Measurements from ENCODE around the gene TMEM94.
"Not testable (repeated sequence)": the region's sequence is repeated elsewhere in the genome, so short reads cannot be mapped to it uniquely, and the experiment has no call there.

The TMEM94 gene

GRCh38 chr17:75442168-75443103, 14.0 kb upstream of the TMEM94 start:
- H3K23ac ChIP-seq (ENCODE audit: low read depth, low read length, poor library complexity) = no peak overlapping the region
- no peaks in the 10 kb centered on the region for H3K36me3 ChIP-seq (replicated peaks in 1 of 2; ENCODE audit: control insufficient read depth in 2 of 2, insufficient read depth in 2 of 2, low read length in 2 of 2)
- no peaks in the 10 kb centered on the region for H3K79me1 ChIP-seq (ENCODE audit: low read depth, low read length)
- no peak overlapping the region for H3K4me2 ChIP-seq (ENCODE audit: insufficient read depth, low read length, poor library complexity, severe bottlenecking)
- H4K8ac ChIP-seq (ENCODE audit: low read depth, low read length) = no peak overlapping the region
- peaks cover 0 to 9% of the 10 kb centered on the region in 2 donors for H3K4me1 ChIP-seq (ENCODE audit: control insufficient read depth in 2 of 2, insufficient read depth in 1 of 2, low read depth in 1 of 2, low read length in 2 of 2)
- no peak overlapping the region for H2BK15ac ChIP-seq (ENCODE audit: low read length)
- no CpG with 5 or more reads among the region's 4 CpGs for WGBS, 2 donors (ENCODE audit: extremely low coverage in 2 of 2, insufficient read length in 2 of 2, insufficient replicate concordance in 1 of 2)
- H3K27ac ChIP-seq (replicated peaks; ENCODE audit: low read length) = no peak overlapping the region
- no peak overlapping the region for H2BK120ac ChIP-seq (ENCODE audit: low read depth, low read length)
- no peak overlapping the region for H3K18ac ChIP-seq (ENCODE audit: low read length)
- no peak overlapping the region for H2BK5ac ChIP-seq (ENCODE audit: low read length)
- no peaks in the 10 kb centered on the region for H3K27me3 ChIP-seq (ENCODE audit: control insufficient read depth in 3 of 3, insufficient read depth in 3 of 3, low read depth in 1 of 3, low read length in 3 of 3)
- H3K9me3 ChIP-seq (replicated peaks in 1 of 2; ENCODE audit: control insufficient read depth in 2 of 2, insufficient read depth in 1 of 2, low read depth in 1 of 2, low read length in 2 of 2) = no peaks in the 10 kb centered on the region
- no peak overlapping the region for H3K9ac ChIP-seq (ENCODE audit: low read depth, low read length, poor library complexity)
- no peak overlapping the region for H3K14ac ChIP-seq (ENCODE audit: low read length)
- H2AFZ ChIP-seq (ENCODE audit: low read length) = no peak overlapping the region
- no peak overlapping the region for H2AK5ac ChIP-seq (ENCODE audit: low read depth, low read length)
- no peak overlapping the region for H4K91ac ChIP-seq (ENCODE audit: low read depth, low read length, poor library complexity)
- H3K4me3 ChIP-seq (ENCODE audit: low read length in 2 of 2) = peak overlapping the region in 1 of 2 donors; percentile 62
- no peak overlapping the region for H3K4ac ChIP-seq (ENCODE audit: low read length)
- no peak for DNase-seq (ENCODE audit: low spot score)
- no peak overlapping the region for H2BK12ac ChIP-seq (ENCODE audit: low read length)

DNA sequence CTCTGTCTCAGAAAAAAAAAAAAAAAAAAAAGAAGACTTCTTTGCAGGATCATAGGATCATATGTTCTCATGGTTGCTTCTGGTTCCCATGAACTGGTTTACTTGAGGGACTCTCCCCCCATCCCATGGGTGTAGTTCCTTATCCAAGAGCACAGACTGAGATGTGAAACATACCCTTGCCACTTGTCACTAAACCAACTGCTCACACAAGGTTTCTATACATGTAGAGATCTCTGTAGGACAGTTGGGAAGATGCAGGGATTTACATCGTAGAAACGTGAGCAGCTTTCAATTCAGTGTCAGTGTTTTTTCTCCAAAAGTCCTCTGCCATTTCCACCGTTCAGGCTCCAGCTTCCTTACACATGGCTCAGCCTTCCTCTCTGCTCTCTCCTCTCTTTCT, 11.1 kb upstream of the TMEM94 start:
- Histone ChIP-seq H3K4me3 (ENCODE audit: low read length in 2 of 2) (no peak overlapping the region), H3K79me1 (ENCODE audit: low read depth, low read length) (no peaks in the 10 kb centered on the region), H3K27ac (replicated peaks; ENCODE audit: low read length) (no peak overlapping the region), H3K23ac (ENCODE audit: low read depth, low read length, poor library complexity) (no peak overlapping the region), H3K4ac (ENCODE audit: low read length) (no peak overlapping the region), H3K27me3 (ENCODE audit: control insufficient read depth in 3 of 3, insufficient read depth in 3 of 3, low read depth in 1 of 3, low read length in 3 of 3) (no peaks in the 10 kb centered on the region), H3K4me1 (ENCODE audit: control insufficient read depth in 2 of 2, insufficient read depth in 1 of 2, low read depth in 1 of 2, low read length in 2 of 2) (peaks cover 0 to 9% of the 10 kb centered on the region in 2 donors), H2BK5ac (ENCODE audit: low read length) (no peak overlapping the region), H3K36me3 (replicated peaks in 1 of 2; ENCODE audit: control insufficient read depth in 2 of 2, insufficient read depth in 2 of 2, low read length in 2 of 2) (no peaks in the 10 kb centered on the region), H3K14ac (ENCODE audit: low read length) (no peak overlapping the region), H3K9ac (ENCODE audit: low read depth, low read length, poor library complexity) (no peak overlapping the region), H2BK15ac (ENCODE audit: low read length) (no peak overlapping the region), H4K8ac (ENCODE audit: low read depth, low read length) (no peak overlapping the region), H2BK120ac (ENCODE audit: low read depth, low read length) (no peak overlapping the region), H2BK12ac (ENCODE audit: low read length) (no peak overlapping the region), H2AFZ (ENCODE audit: low read length) (no peak overlapping the region), H3K4me2 (ENCODE audit: insufficient read depth, low read length, poor library complexity, severe bottlenecking) (no peak overlapping the region), H3K18ac (ENCODE audit: low read length) (no peak overlapping the region), H4K91ac (ENCODE audit: low read depth, low read length, poor library complexity) (no peak overlapping the region), H2AK5ac (ENCODE audit: low read depth, low read length) (no peak overlapping the region), H3K9me3 (replicated peaks in 1 of 2; ENCODE audit: control insufficient read depth in 2 of 2, insufficient read depth in 1 of 2, low read depth in 1 of 2, low read length in 2 of 2) (no peaks in the 10 kb centered on the region)
- no peak for DNase-seq (ENCODE audit: low spot score)
- no CpG with 5 or more reads among the region's 3 CpGs for WGBS, 2 donors (ENCODE audit: extremely low coverage in 2 of 2, insufficient read length in 2 of 2, insufficient replicate concordance in 1 of 2)

DNA sequence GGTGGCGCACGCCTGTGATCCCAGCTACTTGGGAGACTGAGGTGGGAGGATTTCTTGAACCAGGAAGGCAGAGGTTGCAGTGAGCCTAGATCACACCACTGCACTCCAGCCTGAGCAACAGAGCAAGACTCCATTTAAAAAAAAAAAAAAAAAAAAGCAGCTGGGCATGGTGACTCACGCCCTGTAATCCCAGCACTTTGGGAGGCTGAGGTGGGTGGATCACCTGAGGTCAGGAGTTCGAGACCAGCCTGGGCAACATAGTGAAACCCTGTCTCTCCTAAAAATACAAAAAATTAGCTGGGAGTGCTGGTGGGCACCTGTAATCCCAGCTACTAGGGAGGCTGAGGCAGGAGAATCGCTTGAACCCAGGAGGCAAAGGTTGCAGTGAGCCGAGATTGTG, 10.5 kb upstream of the TMEM94 start:
- H3K4me1 ChIP-seq (ENCODE audit: control insufficient read depth in 2 of 2, insufficient read depth in 1 of 2, low read depth in 1 of 2, low read length in 2 of 2); H3K9ac ChIP-seq (ENCODE audit: low read depth, low read length, poor library complexity); H2BK120ac ChIP-seq (ENCODE audit: low read depth, low read length); H3K27ac ChIP-seq (replicated peaks; ENCODE audit: low read length); DNase-seq (ENCODE audit: low spot score); H3K4me3 ChIP-seq (ENCODE audit: low read length in 2 of 2); H4K8ac ChIP-seq (ENCODE audit: low read depth, low read length); H3K18ac ChIP-seq (ENCODE audit: low read length); H4K91ac ChIP-seq (ENCODE audit: low read depth, low read length, poor library complexity); H3K4me2 ChIP-seq (ENCODE audit: insufficient read depth, low read length, poor library complexity, severe bottlenecking); H2BK15ac ChIP-seq (ENCODE audit: low read length); H3K36me3 ChIP-seq (replicated peaks in 1 of 2; ENCODE audit: control insufficient read depth in 2 of 2, insufficient read depth in 2 of 2, low read length in 2 of 2); H3K27me3 ChIP-seq (ENCODE audit: control insufficient read depth in 3 of 3, insufficient read depth in 3 of 3, low read depth in 1 of 3, low read length in 3 of 3); H2AFZ ChIP-seq (ENCODE audit: low read length); H3K14ac ChIP-seq (ENCODE audit: low read length); H3K23ac ChIP-seq (ENCODE audit: low read depth, low read length, poor library complexity); H2BK12ac ChIP-seq (ENCODE audit: low read length); H3K4ac ChIP-seq (ENCODE audit: low read length); H3K9me3 ChIP-seq (replicated peaks in 1 of 2; ENCODE audit: control insufficient read depth in 2 of 2, insufficient read depth in 1 of 2, low read depth in 1 of 2, low read length in 2 of 2); H2BK5ac ChIP-seq (ENCODE audit: low read length); H3K79me1 ChIP-seq (ENCODE audit: low read depth, low read length); H2AK5ac ChIP-seq (ENCODE audit: low read depth, low read length): not testable (repeated sequence)
- WGBS, 2 donors (ENCODE audit: extremely low coverage in 2 of 2, insufficient read length in 2 of 2, insufficient replicate concordance in 1 of 2) = no CpG with 5 or more reads among the region's 6 CpGs

- no peak overlapping the region for H3K9ac ChIP-seq (ENCODE audit: low read depth, low read length, poor library complexity)
- no peak overlapping the region for H3K4ac ChIP-seq (ENCODE audit: low read length)
- H3K14ac ChIP-seq (ENCODE audit: low read length) = no peak overlapping the region
- no peak overlapping the region for H3K4me2 ChIP-seq (ENCODE audit: insufficient read depth, low read length, poor library complexity, severe bottlenecking)
- no peak overlapping the region for H2AK5ac ChIP-seq (ENCODE audit: low read depth, low read length)
- no CpG with 5 or more reads among the region's 17 CpGs for WGBS, 2 donors (ENCODE audit: extremely low coverage in 2 of 2, insufficient read length in 2 of 2, insufficient replicate concordance in 1 of 2)
- no peak overlapping the region for H2BK120ac ChIP-seq (ENCODE audit: low read depth, low read length)
- H3K79me1 ChIP-seq (ENCODE audit: low read depth, low read length) = no peaks in the 10 kb centered on the region
- H3K4me1 ChIP-seq (ENCODE audit: control insufficient read depth in 2 of 2, insufficient read depth in 1 of 2, low read depth in 1 of 2, low read length in 2 of 2) = no peaks in the 10 kb centered on the region
- no peak overlapping the region for H2BK5ac ChIP-seq (ENCODE audit: low read length)
- no peak overlapping the region for H3K23ac ChIP-seq (ENCODE audit: low read depth, low read length, poor library complexity)
- no peak overlapping the region for H4K91ac ChIP-seq (ENCODE audit: low read depth, low read length, poor library complexity)
- H4K8ac ChIP-seq (ENCODE audit: low read depth, low read length) = no peak overlapping the region
- H3K4me3 ChIP-seq (ENCODE audit: low read length in 2 of 2) = no peak overlapping the region
- H3K27me3 ChIP-seq (ENCODE audit: control insufficient read depth in 3 of 3, insufficient read depth in 3 of 3, low read depth in 1 of 3, low read length in 3 of 3) = no peaks in the 10 kb centered on the region
- H3K36me3 ChIP-seq (replicated peaks in 1 of 2; ENCODE audit: control insufficient read depth in 2 of 2, insufficient read depth in 2 of 2, low read length in 2 of 2) = no peaks in the 10 kb centered on the region
- no peak overlapping the region for H2AFZ ChIP-seq (ENCODE audit: low read length)
- no peak overlapping the region for H2BK15ac ChIP-seq (ENCODE audit: low read length)
- H2BK12ac ChIP-seq (ENCODE audit: low read length) = no peak overlapping the region
- no peak for DNase-seq (ENCODE audit: low spot score)
- H3K18ac ChIP-seq (ENCODE audit: low read length) = no peak overlapping the region
- H3K9me3 ChIP-seq (replicated peaks in 1 of 2; ENCODE audit: control insufficient read depth in 2 of 2, insufficient read depth in 1 of 2, low read depth in 1 of 2, low read length in 2 of 2) = no peaks in the 10 kb centered on the region
- no peak overlapping the region for H3K27ac ChIP-seq (replicated peaks; ENCODE audit: low read length)
Observed at GRCh38 chr17:75447951-75448856, 8.2 kb upstream of the TMEM94 start.

All from neuronal stem cell (in vitro differentiated cells).